ENCODE results near the gene ALDH7A1.

The ALDH7A1 gene

GRCh38 chr5:126544087-126544740 is 50.8 kb downstream of the ALDH7A1 start:
- TF ChIP-seq TAF1 (IDR thresholded peaks at IDR 0.05; ENCODE audit: borderline replicate concordance, insufficient read depth, low read length) (no peak), REST (IDR thresholded peaks at IDR 0.05; ENCODE audit: insufficient read depth in 1 of 2, low read depth in 2 of 2, low read length in 2 of 2) (no peak), SIN3A (IDR thresholded peaks at IDR 0.05; ENCODE audit: borderline replicate concordance, insufficient read depth, low read length) (no peak), FOXP2 (optimal IDR thresholded peaks at IDR 0.05; ENCODE audit: borderline replicate concordance, extremely low read depth, extremely low read length, insufficient read depth) (no peak), POLR2AphosphoS5 (IDR thresholded peaks at IDR 0.05; ENCODE audit: low read depth, low read length) (no peak)

- TF ChIP-seq TAF1 (IDR thresholded peaks at IDR 0.05; ENCODE audit: borderline replicate concordance, insufficient read depth, low read length) (no peak), SIN3A (IDR thresholded peaks at IDR 0.05; ENCODE audit: borderline replicate concordance, insufficient read depth, low read length) (no peak), FOXP2 (optimal IDR thresholded peaks at IDR 0.05; ENCODE audit: borderline replicate concordance, extremely low read depth, extremely low read length, insufficient read depth) (no peak), REST (IDR thresholded peaks at IDR 0.05; ENCODE audit: insufficient read depth in 1 of 2, low read depth in 2 of 2, low read length in 2 of 2) (no peak), POLR2AphosphoS5 (IDR thresholded peaks at IDR 0.05; ENCODE audit: low read depth, low read length) (no peak)
Measured at GRCh38 chr5:126543660-126544059, 51.4 kb downstream of the ALDH7A1 start.

DNA sequence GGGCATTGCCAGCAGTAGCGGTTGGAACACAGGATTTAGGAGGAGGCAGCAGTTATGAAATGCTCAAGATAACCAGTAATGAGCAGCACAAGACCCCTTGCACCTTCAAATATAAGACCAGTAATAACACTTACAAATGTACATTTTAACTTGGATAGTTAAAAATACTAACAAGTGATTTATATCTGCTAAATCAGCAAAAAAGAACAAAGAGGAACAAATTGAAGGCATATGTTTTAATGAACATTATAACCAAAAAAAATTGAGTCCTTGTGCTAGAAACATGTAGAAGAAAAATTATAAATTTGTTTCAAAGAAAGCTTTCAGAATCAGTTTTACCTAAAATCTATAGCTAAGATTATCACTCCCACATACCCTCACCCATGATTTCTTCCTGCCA is 52.0 kb downstream of the ALDH7A1 start:
- no peak for TF ChIP-seq SIN3A (IDR thresholded peaks at IDR 0.05; ENCODE audit: borderline replicate concordance, insufficient read depth, low read length)
- no peak for TF ChIP-seq REST (IDR thresholded peaks at IDR 0.05; ENCODE audit: insufficient read depth in 1 of 2, low read depth in 2 of 2, low read length in 2 of 2)
- TF ChIP-seq TAF1 (IDR thresholded peaks at IDR 0.05; ENCODE audit: borderline replicate concordance, insufficient read depth, low read length), result no peak
- no peak for TF ChIP-seq POLR2AphosphoS5 (IDR thresholded peaks at IDR 0.05; ENCODE audit: low read depth, low read length)
- TF ChIP-seq FOXP2 (optimal IDR thresholded peaks at IDR 0.05; ENCODE audit: borderline replicate concordance, extremely low read depth, extremely low read length, insufficient read depth), result no peak

GRCh38 chr5:126542441-126542840 is 52.6 kb downstream of the ALDH7A1 start:
- TF ChIP-seq TAF1 (IDR thresholded peaks at IDR 0.05; ENCODE audit: borderline replicate concordance, insufficient read depth, low read length) (no peak), FOXP2 (optimal IDR thresholded peaks at IDR 0.05; ENCODE audit: borderline replicate concordance, extremely low read depth, extremely low read length, insufficient read depth) (no peak), SIN3A (IDR thresholded peaks at IDR 0.05; ENCODE audit: borderline replicate concordance, insufficient read depth, low read length) (no peak)

DNA sequence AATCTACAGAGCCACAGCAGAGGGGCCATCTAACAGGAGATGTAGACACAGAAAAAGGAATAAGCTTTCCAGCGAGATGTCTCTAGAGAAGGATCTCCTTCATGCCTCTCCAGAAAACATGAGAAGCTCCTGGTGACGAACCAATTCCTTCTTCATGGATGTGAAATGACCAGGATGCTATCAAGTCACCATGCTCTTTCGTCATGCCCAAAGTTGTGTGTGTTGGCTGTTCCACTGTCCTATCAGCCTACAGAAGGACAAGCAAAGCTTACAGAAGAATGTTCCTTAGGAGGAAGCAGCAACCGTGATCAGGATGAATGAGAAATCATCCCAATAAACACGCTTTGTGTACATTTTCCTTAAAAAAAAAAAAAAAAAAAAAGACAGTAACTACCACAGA is 54.4 kb downstream of the ALDH7A1 start:
- TF ChIP-seq POLR2AphosphoS5 (IDR thresholded peaks at IDR 0.05; ENCODE audit: low read depth, low read length) (no peak), FOXP2 (optimal IDR thresholded peaks at IDR 0.05; ENCODE audit: borderline replicate concordance, extremely low read depth, extremely low read length, insufficient read depth) (no peak), REST (IDR thresholded peaks at IDR 0.05; ENCODE audit: insufficient read depth in 1 of 2, low read depth in 2 of 2, low read length in 2 of 2) (no peak), TAF1 (IDR thresholded peaks at IDR 0.05; ENCODE audit: borderline replicate concordance, insufficient read depth, low read length) (no peak), SIN3A (IDR thresholded peaks at IDR 0.05; ENCODE audit: borderline replicate concordance, insufficient read depth, low read length) (no peak)

All from PFSK-1 (cell line).